HG02798 (cell line): ENCODE measurements around the gene SCYGR8.
"Not testable (repeated sequence)": the region's sequence is repeated elsewhere in the genome, so short reads cannot be mapped to it uniquely, and the experiment has no call there.

Experiments
- ATAC-seq: cut with Tn5 transposase; IDR thresholded peaks from one replicate; pipeline ENCODE4 v1.9.1; 2021; ENCODE audit warnings: mild to moderate bottlenecking; ENCODE audit not compliant: unreplicated experiment, poor library complexity

Gene SCYGR8, protein sequence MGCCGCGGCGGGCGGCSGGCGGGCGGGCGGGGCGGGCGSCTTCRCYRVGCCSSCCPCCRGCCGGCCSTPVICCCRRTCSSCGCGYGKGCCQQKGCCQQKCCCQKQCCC

GRCh38 chr2:227745594-227745993, at the start of gene SCYGR8:
Gene SCYGR8, plus strand, starts transcription at chr2:227745894. Its CDS starts 0 bp downstream, at chr2:227745894.
- ATAC-seq, result no peak

GRCh38 chr2:227696990-227697679, 48.6 kb upstream of the SCYGR8 start:
- no peak for ATAC-seq

DNA sequence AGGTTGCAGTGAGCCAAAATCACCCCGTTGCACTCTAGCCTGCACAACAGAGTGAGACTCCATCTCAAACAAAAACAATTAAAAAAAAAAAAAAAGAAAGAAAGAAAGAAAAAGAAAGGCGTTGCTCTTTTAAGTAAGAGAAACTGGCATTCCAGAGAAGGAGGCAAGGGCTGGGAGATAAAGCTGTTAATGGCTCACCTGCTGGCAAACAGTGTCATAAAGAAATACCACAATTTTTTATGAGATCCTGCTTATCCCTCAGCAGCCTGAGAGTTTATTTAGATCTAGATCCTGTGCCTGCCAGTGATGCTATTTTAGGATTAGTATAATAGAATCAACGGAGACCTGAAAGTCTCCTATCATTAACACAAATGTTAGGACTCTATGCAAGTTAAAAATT, 44.1 kb upstream of the SCYGR8 start:
- ATAC-seq, result no peak

DNA sequence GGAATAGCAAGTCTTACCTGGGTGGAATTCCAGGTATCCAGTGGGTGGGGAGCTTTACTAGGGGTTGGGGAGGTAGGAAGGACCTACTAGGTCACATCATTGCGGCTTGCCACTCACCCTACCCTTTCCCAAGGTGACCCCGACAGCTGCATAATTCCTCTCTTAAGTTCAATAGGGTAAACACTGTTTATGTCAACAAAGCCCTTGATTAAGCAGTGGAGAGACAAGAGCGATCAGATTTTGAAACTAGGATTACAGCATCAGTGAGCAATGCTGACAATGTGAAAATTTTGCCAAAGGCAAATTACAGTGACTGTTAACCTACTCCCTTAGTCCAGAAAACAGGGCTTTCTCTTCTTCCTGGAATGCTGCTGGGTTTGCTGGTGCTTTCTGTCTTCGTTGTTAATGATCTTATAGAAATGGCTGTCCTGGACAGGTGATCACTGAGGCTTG, 42.4 kb upstream of the SCYGR8 start:
- ATAC-seq, result no peak

GRCh38 chr2:227703961-227704360, 41.7 kb upstream of the SCYGR8 start:
- no peak for ATAC-seq

DNA sequence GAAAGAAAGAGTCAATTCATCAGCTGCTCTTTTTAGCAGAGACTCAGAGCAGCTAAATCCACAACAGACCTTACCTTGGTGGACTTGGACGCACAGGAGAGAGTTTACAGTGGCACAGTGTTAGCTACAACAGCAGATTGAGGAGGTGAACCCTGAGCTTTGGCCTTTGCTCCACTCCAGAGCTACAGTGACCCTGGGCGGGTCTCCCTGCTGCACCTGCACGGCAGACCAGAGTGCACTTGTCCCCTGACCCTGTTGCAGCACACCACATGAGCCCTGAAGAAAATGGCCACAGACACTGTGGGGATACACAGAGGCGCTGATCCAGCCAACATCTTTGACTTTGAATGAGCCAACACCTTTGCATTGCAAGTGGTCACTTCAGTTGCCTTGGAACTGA, 38.8 kb upstream of the SCYGR8 start:
- ATAC-seq, result no peak

DNA sequence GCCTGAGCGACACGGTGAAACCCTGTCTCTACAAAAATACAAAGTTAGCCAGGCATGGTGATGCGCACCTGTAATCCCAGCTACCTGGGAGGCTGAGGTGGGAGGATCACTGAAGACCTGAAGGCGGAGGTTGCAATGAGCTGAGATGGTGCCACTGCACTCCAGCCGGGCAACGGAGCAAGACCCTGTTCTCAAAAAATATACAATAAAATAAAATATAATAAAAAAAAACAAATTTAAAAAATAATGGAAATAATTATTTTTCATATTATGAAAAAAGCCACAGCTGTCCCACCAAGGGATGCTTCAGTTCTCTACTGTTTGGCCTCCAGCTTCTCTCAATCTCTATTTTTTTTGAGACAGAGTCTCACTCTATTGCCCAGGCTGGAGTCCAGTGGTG, 38.3 kb upstream of the SCYGR8 start:
- no peak for ATAC-seq

DNA sequence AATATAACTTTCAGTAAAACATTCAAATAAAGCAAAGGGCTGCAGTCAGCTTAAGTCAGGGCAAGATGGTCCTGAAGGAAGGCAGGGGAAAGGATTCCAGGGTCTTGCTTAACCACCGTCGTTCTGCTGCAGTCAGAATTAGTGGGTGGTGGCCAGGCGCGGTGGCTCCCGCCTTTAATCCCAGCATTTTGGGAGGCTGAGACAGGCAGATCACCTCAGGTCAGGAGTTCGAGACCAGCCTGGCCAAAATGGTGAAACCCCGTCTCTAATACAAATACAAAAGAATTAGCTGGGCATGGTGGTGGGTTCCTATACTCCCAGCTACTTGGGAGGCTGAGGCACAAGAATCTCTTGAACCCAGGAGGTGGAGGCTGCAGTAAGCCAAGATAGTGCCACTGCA, 34.7 kb upstream of the SCYGR8 start:
- ATAC-seq, result no peak

GRCh38 chr2:227713291-227713690, 32.4 kb upstream of the SCYGR8 start:
- ATAC-seq, result no peak

DNA sequence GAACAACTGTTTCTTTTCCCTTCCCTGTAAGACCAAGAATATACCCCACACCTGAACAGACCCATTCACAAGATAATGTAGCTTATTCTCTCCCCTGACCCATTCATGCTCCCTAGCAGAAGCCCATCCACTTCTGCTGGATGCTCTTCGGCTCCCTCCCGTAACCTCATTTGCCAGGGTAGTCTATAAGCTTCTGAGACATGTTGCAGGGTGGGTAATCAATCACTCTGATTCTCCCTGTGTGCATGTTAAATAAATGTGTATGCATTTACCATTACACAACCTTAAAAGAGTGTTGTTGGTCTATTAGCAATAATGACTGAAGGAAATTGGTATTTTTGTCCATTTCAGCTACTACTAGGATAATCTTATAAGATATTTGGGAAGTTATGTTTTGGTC, 29.2 kb upstream of the SCYGR8 start:
- ATAC-seq, result no peak

- no peak for ATAC-seq
Measured at GRCh38 chr2:227717687-227718567, 27.8 kb upstream of the SCYGR8 start, which contains the start of gene SLC19A3. Gene SLC19A3, minus strand, starts transcription at chr2:227718028. Its CDS starts 15,710 bp downstream, at chr2:227702318.

GRCh38 chr2:227719641-227720040, 26.1 kb upstream of the SCYGR8 start:
- ATAC-seq, result no peak

- no peak for ATAC-seq
Measured at GRCh38 chr2:227720680-227721079, 25.0 kb upstream of the SCYGR8 start.

DNA sequence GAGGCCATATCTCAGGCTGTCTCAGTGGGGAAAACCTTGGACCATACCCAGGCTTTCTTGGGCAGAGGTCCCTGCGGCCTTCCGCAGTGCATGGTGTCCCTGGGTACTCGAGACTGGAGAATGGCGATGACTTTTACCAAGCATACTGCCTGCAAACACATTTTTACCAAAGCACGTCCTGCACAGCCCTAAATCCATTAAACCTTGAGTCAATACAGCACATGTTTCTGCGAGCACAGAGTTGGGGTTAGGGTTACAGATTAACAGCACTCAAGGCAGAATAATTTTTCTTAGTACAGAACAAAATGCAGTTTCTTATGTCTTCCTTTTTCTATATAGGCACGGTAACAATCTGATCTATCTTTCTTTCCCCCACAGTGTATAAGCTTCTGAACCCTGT, 22.9 kb upstream of the SCYGR8 start:
- not testable (repeated sequence) for ATAC-seq

DNA sequence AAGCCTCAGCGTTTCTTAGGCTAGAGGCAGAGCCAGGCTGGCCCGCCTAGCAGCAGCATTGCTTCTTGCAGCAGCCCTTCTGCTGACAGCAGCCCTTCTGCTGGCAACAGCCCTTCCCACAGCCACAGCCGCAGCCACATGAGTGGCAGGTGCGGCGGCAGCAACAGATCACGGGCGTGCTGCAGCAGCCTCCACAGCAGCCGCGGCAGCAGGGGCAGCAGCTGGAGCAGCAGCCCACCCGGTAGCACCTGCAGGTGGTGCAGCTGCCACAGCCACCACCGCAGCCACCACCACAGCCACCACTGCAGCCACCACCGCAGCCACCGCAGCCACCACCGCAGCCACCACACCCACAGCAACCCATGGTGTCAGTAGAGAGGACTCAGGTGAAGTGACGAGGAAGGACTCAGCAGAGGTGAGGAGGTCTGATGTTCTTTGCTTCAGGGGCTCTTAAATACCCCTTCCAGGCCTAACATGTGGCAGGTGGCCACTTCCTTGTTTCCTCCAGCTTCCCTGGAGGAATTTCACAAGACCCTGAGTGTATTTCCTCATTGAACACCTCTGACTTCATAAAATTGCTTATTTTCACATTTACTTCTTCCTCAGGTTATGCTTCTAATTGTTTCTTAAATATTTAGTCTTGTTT, 21.2 kb upstream of the SCYGR8 start, which contains the start of gene SCYGR6:
TSS of gene SCYGR6 (minus strand) at position 364 of the 646 bp plus-strand sequence. CDS start at position 364, 0 bp downstream.
- no peak for ATAC-seq

- no peak for ATAC-seq
Measured at GRCh38 chr2:227728035-227728434, 17.7 kb upstream of the SCYGR8 start, which contains the start of gene SCYGR7. Gene SCYGR7, plus strand, starts transcription at chr2:227728335. Its CDS starts 0 bp downstream, at chr2:227728335.

DNA sequence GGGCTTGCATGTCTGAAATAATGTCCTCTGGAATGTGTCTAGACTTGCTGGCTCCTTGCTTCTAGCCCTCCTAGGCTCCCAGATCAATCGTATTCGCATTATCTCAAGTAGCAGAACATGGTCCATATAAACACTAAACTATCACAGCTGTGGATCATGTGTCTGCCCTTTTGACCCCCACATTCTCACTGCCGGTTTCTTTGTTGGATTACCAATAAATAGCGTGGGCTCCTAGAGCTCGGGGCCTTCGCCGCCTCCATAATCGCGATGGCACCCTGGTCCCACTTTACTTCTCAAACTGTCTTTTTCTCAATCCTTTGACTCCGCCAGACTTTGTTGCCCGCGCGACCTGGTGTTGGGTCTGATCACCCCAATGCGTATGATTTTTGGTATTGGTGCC, 6.3 kb upstream of the SCYGR8 start:
- ATAC-seq, result no peak

GRCh38 chr2:227740705-227741104, 5.0 kb upstream of the SCYGR8 start:
- not testable (repeated sequence) for ATAC-seq

GRCh38 chr2:227748079-227748478, 2.4 kb downstream of the SCYGR8 start:
- ATAC-seq, result no peak

DNA sequence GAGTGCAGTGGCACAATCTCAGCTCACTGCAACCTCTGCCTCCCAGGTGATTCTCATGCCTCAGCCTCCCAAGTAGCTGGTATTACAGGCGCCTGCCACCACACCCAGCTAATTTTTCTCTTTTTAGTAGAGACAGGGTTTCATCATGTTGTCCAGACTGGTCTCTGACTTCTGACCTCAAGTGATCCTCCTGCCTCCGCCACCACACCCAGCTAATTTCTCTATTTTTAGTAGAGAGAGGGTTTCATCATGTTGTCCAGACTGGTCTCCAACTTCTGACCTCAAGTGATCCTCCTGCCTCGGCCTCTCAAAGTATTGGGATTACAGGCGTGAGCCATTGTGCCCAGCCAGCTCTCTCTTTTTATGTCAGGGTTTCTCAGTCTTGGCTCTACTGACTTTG, 10.6 kb downstream of the SCYGR8 start:
- ATAC-seq, result not testable (repeated sequence)
